ENCODE measurements around the gene SLC12A4.

Gene SLC12A4

GRCh38 chr16:67935402-67936123 is 32.9 kb downstream of the SLC12A4 start:
- Histone ChIP-seq H3K9me3 (ENCODE audit: control insufficient read depth in 1 of 2, low read length in 2 of 2) (no peaks in the 10 kb centered on the region), H3K36me3 (ENCODE audit: control insufficient read depth in 1 of 2, insufficient read depth in 2 of 2, low read length in 2 of 2) (peaks cover 27 to 34% of the 10 kb centered on the region in 2 donors), H3K27ac (ENCODE audit: low read depth, low read length) (peak overlapping the region; percentile 90), H3K4me1 (ENCODE audit: control insufficient read depth in 1 of 2, insufficient read depth in 2 of 2, low read length in 2 of 2) (peaks cover 15 to 30% of the 10 kb centered on the region in 2 donors), H3K4me3 (ENCODE audit: low read depth in 1 of 2, low read length in 2 of 2) (peak overlapping the region; percentile 91 to 98), H3K27me3 (ENCODE audit: control insufficient read depth in 1 of 2, insufficient read depth in 2 of 2, low read length in 2 of 2) (no peaks in the 10 kb centered on the region), H3K9ac (ENCODE audit: low read depth in 1 of 2, low read length in 2 of 2) (peak overlapping the region; percentile 89 to 99)

DNA sequence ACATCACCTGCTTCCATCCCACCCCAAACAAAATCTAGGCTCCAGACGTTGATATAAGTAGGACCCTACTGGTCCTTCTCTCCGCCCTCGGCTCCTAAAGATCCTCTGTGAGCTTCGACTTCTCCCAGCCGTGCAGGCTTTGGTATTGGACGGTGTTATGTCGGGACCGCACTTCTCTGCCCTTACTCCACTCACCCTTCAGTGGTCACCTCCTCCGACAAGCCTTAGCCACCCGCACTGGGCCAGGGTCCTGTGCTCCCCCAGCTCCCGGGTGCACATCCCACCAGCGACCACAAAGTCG is 33.4 kb downstream of the SLC12A4 start:
- peaks cover 15 to 25% of the 10 kb centered on the region in 2 donors for H3K4me1 ChIP-seq (ENCODE audit: control insufficient read depth in 1 of 2, insufficient read depth in 2 of 2, low read length in 2 of 2)
- H3K4me3 ChIP-seq (ENCODE audit: low read depth in 1 of 2, low read length in 2 of 2), result peak overlapping the region; percentile 91 to 98
- no peaks in the 10 kb centered on the region for H3K9me3 ChIP-seq (ENCODE audit: control insufficient read depth in 1 of 2, low read length in 2 of 2)
- H3K27ac ChIP-seq (ENCODE audit: low read depth, low read length), result no peak overlapping the region
- peak overlapping the region; percentile 21 to 24 for H3K9ac ChIP-seq (ENCODE audit: low read depth in 1 of 2, low read length in 2 of 2)
- H3K36me3 ChIP-seq (ENCODE audit: control insufficient read depth in 1 of 2, insufficient read depth in 2 of 2, low read length in 2 of 2), result peaks cover 30 to 39% of the 10 kb centered on the region in 2 donors
- no peaks in the 10 kb centered on the region for H3K27me3 ChIP-seq (ENCODE audit: control insufficient read depth in 1 of 2, insufficient read depth in 2 of 2, low read length in 2 of 2)

- Histone ChIP-seq H3K4me1 (ENCODE audit: control insufficient read depth in 1 of 2, insufficient read depth in 2 of 2, low read length in 2 of 2) (peaks cover 15 to 21% of the 10 kb centered on the region in 2 donors), H3K9me3 (ENCODE audit: control insufficient read depth in 1 of 2, low read length in 2 of 2) (no peaks in the 10 kb centered on the region), H3K4me3 (ENCODE audit: low read depth in 1 of 2, low read length in 2 of 2) (peak overlapping the region; percentile 91 to 98), H3K27ac (ENCODE audit: low read depth, low read length) (no peak overlapping the region), H3K9ac (ENCODE audit: low read depth in 1 of 2, low read length in 2 of 2) (peak overlapping the region in 1 of 2 donors; percentile 24), H3K36me3 (ENCODE audit: control insufficient read depth in 1 of 2, insufficient read depth in 2 of 2, low read length in 2 of 2) (peaks cover 30 to 44% of the 10 kb centered on the region in 2 donors), H3K27me3 (ENCODE audit: control insufficient read depth in 1 of 2, insufficient read depth in 2 of 2, low read length in 2 of 2) (no peaks in the 10 kb centered on the region)
Observed at GRCh38 chr16:67934306-67935100, 33.9 kb downstream of the SLC12A4 start.

- H3K36me3 ChIP-seq (ENCODE audit: control insufficient read depth in 1 of 2, insufficient read depth in 2 of 2, low read length in 2 of 2), result peaks cover 30 to 51% of the 10 kb centered on the region in 2 donors
- H3K4me3 ChIP-seq (ENCODE audit: low read depth in 1 of 2, low read length in 2 of 2), result no peak overlapping the region
Observed at GRCh38 chr16:67933805-67934204, 34.6 kb downstream of the SLC12A4 start.

GRCh38 chr16:67932462-67932840 is 36.0 kb downstream of the SLC12A4 start:
- no peak overlapping the region for H3K9ac ChIP-seq (ENCODE audit: low read depth in 1 of 2, low read length in 2 of 2)
- H3K9me3 ChIP-seq (ENCODE audit: control insufficient read depth in 1 of 2, low read length in 2 of 2), result no peaks in the 10 kb centered on the region
- no peak overlapping the region for H3K4me3 ChIP-seq (ENCODE audit: low read depth in 1 of 2, low read length in 2 of 2)
- no peaks in the 10 kb centered on the region for H3K27me3 ChIP-seq (ENCODE audit: control insufficient read depth in 1 of 2, insufficient read depth in 2 of 2, low read length in 2 of 2)
- no peak overlapping the region for H3K27ac ChIP-seq (ENCODE audit: low read depth, low read length)
- H3K36me3 ChIP-seq (ENCODE audit: control insufficient read depth in 1 of 2, insufficient read depth in 2 of 2, low read length in 2 of 2), result peaks cover 35 to 64% of the 10 kb centered on the region in 2 donors
- H3K4me1 ChIP-seq (ENCODE audit: control insufficient read depth in 1 of 2, insufficient read depth in 2 of 2, low read length in 2 of 2), result peaks cover 14 to 20% of the 10 kb centered on the region in 2 donors

More at GRCh38 chr16:67933805-67934204, 34.6 kb downstream of the SLC12A4 start:
- Histone ChIP-seq H3K9ac (ENCODE audit: low read depth in 1 of 2, low read length in 2 of 2) (no peak overlapping the region), H3K4me1 (ENCODE audit: control insufficient read depth in 1 of 2, insufficient read depth in 2 of 2, low read length in 2 of 2) (peaks cover 15 to 21% of the 10 kb centered on the region in 2 donors), H3K27me3 (ENCODE audit: control insufficient read depth in 1 of 2, insufficient read depth in 2 of 2, low read length in 2 of 2) (no peaks in the 10 kb centered on the region), H3K27ac (ENCODE audit: low read depth, low read length) (no peak overlapping the region), H3K9me3 (ENCODE audit: control insufficient read depth in 1 of 2, low read length in 2 of 2) (no peaks in the 10 kb centered on the region)

DNA sequence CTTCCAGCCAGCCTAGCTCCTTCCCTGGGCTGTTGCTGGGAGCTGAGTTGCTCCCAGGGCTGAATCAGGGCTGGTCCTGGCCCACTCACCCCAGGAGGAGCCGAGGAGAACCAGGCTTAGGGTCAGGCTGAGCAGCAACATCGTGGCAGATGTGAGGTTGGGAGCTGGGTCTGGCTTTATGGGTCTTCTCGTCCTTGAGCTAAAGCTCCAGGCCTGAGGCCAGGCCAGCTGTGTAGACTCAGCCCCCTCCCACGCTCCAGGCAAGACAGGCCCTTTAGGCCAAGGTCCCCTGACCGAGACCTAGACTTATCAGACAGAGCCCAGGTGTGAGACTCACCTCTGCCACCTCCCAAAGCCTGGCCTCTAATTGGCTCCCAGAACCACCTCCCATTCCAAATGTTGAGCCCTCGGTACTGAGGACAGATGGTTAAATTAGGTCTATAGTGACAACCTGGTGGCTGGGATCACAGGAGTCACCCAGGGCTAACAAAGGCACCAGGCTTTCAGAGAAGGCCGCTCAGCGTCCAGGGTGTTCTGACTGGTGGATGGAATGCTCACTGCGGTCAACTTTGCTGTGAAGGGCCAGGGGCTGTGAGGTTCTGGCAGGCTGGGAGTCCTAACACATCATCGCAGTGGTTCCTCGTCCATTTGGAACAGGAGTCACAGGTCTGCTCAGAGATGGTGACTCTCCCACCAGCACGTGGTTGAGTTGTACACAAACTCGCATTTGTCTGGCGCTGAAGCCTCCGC is 36.5 kb downstream of the SLC12A4 start, which contains the start of gene CTRL:
CTRL (minus strand) TSS at position 151 of the 750 bp plus-strand sequence; CDS start at position 141, 10 bp downstream.
- Histone ChIP-seq H3K9ac (ENCODE audit: low read depth in 1 of 2, low read length in 2 of 2) (no peak within 1 kb of the TSS), H3K4me3 (ENCODE audit: low read depth in 1 of 2, low read length in 2 of 2) (no peak within 1 kb of the TSS), H3K9me3 (ENCODE audit: control insufficient read depth in 1 of 2, low read length in 2 of 2) (no peaks in the 10 kb centered on the region), H3K27ac (ENCODE audit: low read depth, low read length) (no peak within 1 kb of the TSS), H3K4me1 (ENCODE audit: control insufficient read depth in 1 of 2, insufficient read depth in 2 of 2, low read length in 2 of 2) (peaks cover 9 to 14% of the 10 kb centered on the region in 2 donors), H3K27me3 (ENCODE audit: control insufficient read depth in 1 of 2, insufficient read depth in 2 of 2, low read length in 2 of 2) (no peaks in the 10 kb centered on the region), H3K36me3 (ENCODE audit: control insufficient read depth in 1 of 2, insufficient read depth in 2 of 2, low read length in 2 of 2) (peaks cover 35 to 67% of the 10 kb centered on the region in 2 donors)

DNA sequence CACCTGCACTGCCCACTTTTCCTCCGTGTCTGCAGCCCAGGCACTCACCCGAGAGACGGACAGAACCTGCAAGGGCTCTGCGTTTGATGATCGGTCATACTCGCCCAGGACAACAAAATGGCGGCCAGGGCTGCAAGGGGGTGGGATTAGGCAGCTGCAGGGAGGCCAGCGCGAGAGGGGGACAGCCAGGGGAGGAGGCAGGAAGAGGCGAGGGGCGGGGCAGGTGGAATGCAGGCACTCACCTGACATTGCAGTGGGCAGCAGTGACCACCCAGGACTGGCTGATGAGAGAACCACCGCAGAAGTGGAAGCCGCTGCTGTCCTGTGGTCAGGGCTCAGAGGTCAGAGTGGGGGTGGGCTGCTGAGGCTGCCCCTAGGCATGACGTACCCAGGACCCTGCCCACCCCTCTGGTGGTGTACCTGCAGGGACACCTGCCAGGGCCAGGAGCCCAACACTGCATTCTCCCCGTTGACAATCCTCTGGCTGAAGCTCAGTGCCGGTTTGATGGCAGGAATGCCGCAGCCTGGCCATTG is 37.7 kb downstream of the SLC12A4 start:
- no peak overlapping the region for H3K4me3 ChIP-seq (ENCODE audit: low read depth in 1 of 2, low read length in 2 of 2)
- H3K9me3 ChIP-seq (ENCODE audit: control insufficient read depth in 1 of 2, low read length in 2 of 2), result no peaks in the 10 kb centered on the region
- H3K9ac ChIP-seq (ENCODE audit: low read depth in 1 of 2, low read length in 2 of 2), result no peak overlapping the region
- H3K27ac ChIP-seq (ENCODE audit: low read depth, low read length), result no peak overlapping the region
- peaks cover 7 to 13% of the 10 kb centered on the region in 2 donors for H3K4me1 ChIP-seq (ENCODE audit: control insufficient read depth in 1 of 2, insufficient read depth in 2 of 2, low read length in 2 of 2)
- H3K36me3 ChIP-seq (ENCODE audit: control insufficient read depth in 1 of 2, insufficient read depth in 2 of 2, low read length in 2 of 2), result peaks cover 35 to 70% of the 10 kb centered on the region in 2 donors
- no peaks in the 10 kb centered on the region for H3K27me3 ChIP-seq (ENCODE audit: control insufficient read depth in 1 of 2, insufficient read depth in 2 of 2, low read length in 2 of 2)

GRCh38 chr16:67930191-67930590 is 38.2 kb downstream of the SLC12A4 start:
- Histone ChIP-seq H3K9ac (ENCODE audit: low read depth in 1 of 2, low read length in 2 of 2) (no peak overlapping the region), H3K9me3 (ENCODE audit: control insufficient read depth in 1 of 2, low read length in 2 of 2) (no peaks in the 10 kb centered on the region), H3K4me1 (ENCODE audit: control insufficient read depth in 1 of 2, insufficient read depth in 2 of 2, low read length in 2 of 2) (peaks cover 5 to 8% of the 10 kb centered on the region in 2 donors), H3K36me3 (ENCODE audit: control insufficient read depth in 1 of 2, insufficient read depth in 2 of 2, low read length in 2 of 2) (peaks cover 35 to 72% of the 10 kb centered on the region in 2 donors), H3K27ac (ENCODE audit: low read depth, low read length) (no peak overlapping the region), H3K4me3 (ENCODE audit: low read depth in 1 of 2, low read length in 2 of 2) (no peak overlapping the region), H3K27me3 (ENCODE audit: control insufficient read depth in 1 of 2, insufficient read depth in 2 of 2, low read length in 2 of 2) (no peaks in the 10 kb centered on the region)

DNA sequence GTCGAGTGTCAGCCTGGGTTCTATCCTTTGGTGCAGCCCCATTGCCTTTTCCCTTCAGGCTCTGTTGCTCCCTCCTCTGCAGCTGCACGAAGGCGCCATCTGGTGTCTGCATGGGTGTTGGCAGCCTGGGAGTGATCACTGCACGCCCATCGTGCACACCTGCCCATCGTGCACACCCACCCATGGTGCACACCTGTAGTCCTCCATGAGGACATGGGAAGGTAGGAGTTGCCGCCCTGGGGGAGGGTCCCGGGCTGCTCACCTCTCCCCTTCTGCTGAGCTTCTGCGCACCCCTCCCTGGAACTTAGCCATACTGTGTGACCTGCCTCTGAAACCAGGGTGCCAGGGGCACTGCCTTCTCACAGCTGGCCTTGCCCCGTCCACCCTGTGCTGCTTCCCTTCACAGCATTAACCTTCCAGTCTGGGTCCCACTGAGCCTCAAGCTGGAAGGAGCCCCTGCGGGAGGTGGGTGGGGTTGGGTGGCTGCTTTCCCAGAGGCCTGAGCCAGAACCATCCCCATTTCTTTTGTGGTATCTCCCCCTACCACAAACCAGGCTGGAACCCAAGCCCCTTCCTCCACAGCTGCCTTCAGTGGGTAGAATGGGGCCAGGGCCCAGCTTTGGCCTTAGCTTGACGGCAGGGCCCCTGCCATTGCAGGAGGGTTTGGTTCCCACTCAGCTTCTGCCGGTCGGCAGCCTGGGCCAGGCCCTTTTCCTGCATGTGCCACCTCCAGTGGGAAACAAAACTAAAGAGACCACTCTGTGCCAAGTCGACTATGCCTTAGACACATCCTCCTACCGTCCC is 39.7 kb downstream of the SLC12A4 start:
- no peak overlapping the region for H3K4me3 ChIP-seq (ENCODE audit: low read depth in 1 of 2, low read length in 2 of 2)
- H3K36me3 ChIP-seq (ENCODE audit: control insufficient read depth in 1 of 2, insufficient read depth in 2 of 2, low read length in 2 of 2), result peaks cover 23 to 66% of the 10 kb centered on the region in 2 donors
- no peak overlapping the region for H3K9ac ChIP-seq (ENCODE audit: low read depth in 1 of 2, low read length in 2 of 2)
- H3K27ac ChIP-seq (ENCODE audit: low read depth, low read length), result no peak overlapping the region
- no peaks in the 10 kb centered on the region for H3K9me3 ChIP-seq (ENCODE audit: control insufficient read depth in 1 of 2, low read length in 2 of 2)
- H3K27me3 ChIP-seq (ENCODE audit: control insufficient read depth in 1 of 2, insufficient read depth in 2 of 2, low read length in 2 of 2), result no peaks in the 10 kb centered on the region
- H3K4me1 ChIP-seq (ENCODE audit: control insufficient read depth in 1 of 2, insufficient read depth in 2 of 2, low read length in 2 of 2), result no peaks in the 10 kb centered on the region

Measured in duodenal mucosa (tissue), 2 donors.